Transverse colon (tissue), 3 donors: ENCODE measurements around the gene BCO1.

ENCODE experiments used
- CTCF ChIP-seq, 5 experiments: fragments of 200-600 bp in 3 of 5; fragments of 450-650 bp in 2 of 5; sonication (generic) in 3 of 5; IDR thresholded peaks; 1 replicate in 2 of 5; 2 replicates in 3 of 5; pipeline ENCODE4 v1.5.1; 2016 to 2017; ENCODE audit warnings: antibody characterized with exemption in 5 of 5, inconsistent platforms in 3 of 5, mild to moderate bottlenecking in 2 of 5, moderate library complexity in 1 of 5
- POLR2A ChIP-seq: fragments of 450-650 bp; IDR thresholded peaks from one replicate; pipeline ENCODE4 v1.6.1; 2016; ENCODE audit warnings: antibody characterized with exemption, mild to moderate bottlenecking, moderate library complexity

- no peak for TF ChIP-seq POLR2A
- no peak for TF ChIP-seq CTCF (IDR thresholded peaks at IDR 0.05)
Measured at GRCh38 chr16:81254922-81255526, 16.5 kb downstream of the BCO1 start.
